Head of caudate nucleus (tissue), 42 donors: Measurements from ENCODE around the gene TBC1D8.
A peak's percentile ranks its signal among the peaks of the same experiment; 100 is the strongest.

Source experiments
- DNase-seq, 42 donors: peaks; one replicate each; pipeline versions ENCODE4 v3.0.0 to v3.0.0-alpha.2; 2020 to 2021; ENCODE audit warnings: mixed read lengths in 7 of 42
- intact Hi-C: fragments of 100-400 bp; cut with DNase I; formaldehyde crosslinking; loops from one replicate; pipeline ENCODE4 v1.15.0; 2022

TBC1D8 gene

DNA sequence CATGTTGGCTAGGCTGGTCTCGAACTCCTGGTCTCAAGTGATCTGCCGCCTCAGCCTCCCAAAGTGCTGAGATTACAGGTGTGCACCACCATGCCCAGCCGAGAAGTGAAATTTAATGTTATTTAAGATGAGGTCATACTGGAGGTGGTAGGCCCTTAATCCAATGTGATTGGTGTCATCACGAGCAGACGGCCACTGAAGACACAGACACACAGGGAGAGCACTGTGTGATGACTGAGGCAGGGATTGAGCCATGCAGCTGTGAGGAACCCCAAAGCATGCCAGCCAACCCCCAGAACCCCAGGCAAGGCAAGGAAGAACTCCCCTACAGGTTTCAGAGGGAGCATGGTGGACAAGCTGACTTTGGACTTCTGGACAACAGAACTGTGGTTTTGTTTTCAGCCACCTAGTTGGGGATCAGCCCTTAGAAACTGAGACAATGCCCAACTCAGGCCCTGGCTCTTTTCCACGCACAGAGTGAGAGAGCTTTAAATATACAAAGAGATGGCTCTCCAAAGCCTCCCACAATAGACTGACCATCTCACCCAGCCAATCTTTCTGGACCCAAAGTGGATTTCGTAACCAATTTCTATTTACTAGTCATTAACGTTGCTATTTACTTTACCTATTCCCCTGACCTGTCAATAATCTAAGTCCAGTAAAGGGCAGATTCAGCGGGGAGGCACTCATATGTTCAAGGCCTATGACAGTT is 34.2 kb downstream of the TBC1D8 start:
- peak in 1 of 42 donors; percentile 68 for DNase-seq
- intact Hi-C loops, result no loop called here

DNA sequence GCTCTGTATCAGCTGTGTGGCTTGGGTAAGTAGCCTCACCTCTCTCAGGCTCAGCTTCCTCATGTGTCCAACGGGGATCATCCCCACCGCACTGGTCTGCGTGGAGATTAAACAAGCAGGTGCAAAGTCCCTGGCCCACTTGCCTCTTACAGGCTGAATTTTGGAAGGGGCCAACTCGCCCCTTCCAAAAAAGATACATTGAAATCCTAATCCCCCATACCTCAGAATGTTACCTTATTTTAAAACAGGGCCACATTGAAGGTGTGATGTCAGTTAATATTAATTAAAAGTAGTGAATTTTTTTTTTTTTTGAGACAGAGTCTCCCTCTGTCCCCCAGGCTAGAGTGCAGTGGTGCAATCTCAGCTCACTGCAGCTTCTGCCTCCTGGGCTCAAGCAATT is 34.8 kb downstream of the TBC1D8 start:
- intact Hi-C loops, result no loop called here
- DNase-seq, result no peak

DNA sequence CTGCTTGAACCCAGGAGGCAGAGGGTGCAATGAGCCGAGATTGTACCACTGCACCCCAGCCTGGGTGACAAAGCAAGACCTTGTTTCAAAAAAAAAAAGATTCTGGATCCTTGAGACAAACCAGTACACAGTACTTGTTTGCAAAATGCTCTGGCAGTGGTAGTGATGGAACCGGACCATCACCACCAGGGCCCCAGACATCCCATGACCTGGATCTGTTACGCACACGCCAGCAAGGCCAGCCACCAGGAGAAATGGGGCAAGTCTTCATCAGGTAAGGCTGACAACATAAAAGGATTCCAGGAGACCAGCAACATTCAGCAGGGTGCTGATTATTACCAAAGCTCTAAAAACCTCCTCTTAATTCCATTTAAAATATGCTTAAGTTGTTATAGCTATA is 35.5 kb downstream of the TBC1D8 start:
- no peak for DNase-seq
- intact Hi-C loops, result no loop called here

DNA sequence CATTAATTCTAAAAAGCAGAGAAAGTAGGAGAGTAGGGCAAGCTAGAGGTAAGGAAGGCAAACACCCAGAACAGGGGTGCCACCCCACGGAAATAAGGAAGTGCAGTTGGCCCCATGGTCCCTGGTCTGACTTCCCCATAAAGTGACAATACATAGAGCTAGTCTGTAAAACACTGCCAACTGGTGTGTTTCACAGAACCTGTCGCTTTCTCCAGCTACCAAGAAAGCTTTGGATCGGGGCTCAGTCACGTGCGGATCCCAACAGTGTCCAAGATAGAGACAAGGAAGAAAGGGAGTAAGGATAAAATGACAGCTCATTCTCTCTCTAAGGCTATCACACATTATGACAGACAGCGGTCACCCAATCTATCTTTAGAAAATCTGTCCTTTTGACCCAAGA is 36.4 kb downstream of the TBC1D8 start:
- intact Hi-C loops, result no loop called here
- peak in 6 of 42 donors; percentile 25 to 39 (median 28) for DNase-seq

GRCh38 chr2:101114268-101114783 is 36.9 kb downstream of the TBC1D8 start:
- DNase-seq, result no peak
- intact Hi-C loops, result no loop called here

GRCh38 chr2:101113441-101114267 is 37.5 kb downstream of the TBC1D8 start:
- intact Hi-C loops, result no loop called here
- DNase-seq, result no peak

- no peak for DNase-seq
Observed at GRCh38 chr2:101112772-101113157, 38.4 kb downstream of the TBC1D8 start.

GRCh38 chr2:101111917-101112771 is 39.0 kb downstream of the TBC1D8 start:
- peak in 8 of 42 donors; percentile 15 to 84 (median 34) for DNase-seq

More at GRCh38 chr2:101112772-101113157, 38.4 kb downstream of the TBC1D8 start:
- intact Hi-C loops, result no loop called here

GRCh38 chr2:101111262-101111838 is 39.8 kb downstream of the TBC1D8 start:
- DNase-seq, result no peak
- intact Hi-C loops, result no loop called here

More at GRCh38 chr2:101111917-101112771, 39.0 kb downstream of the TBC1D8 start:
- intact Hi-C loops, result no loop called here

- intact Hi-C loops, result no loop called here
- peak in 20 of 42 donors; percentile 8 to 63 (median 32) for DNase-seq
Observed at GRCh38 chr2:101109451-101110118, 41.6 kb downstream of the TBC1D8 start.

DNA sequence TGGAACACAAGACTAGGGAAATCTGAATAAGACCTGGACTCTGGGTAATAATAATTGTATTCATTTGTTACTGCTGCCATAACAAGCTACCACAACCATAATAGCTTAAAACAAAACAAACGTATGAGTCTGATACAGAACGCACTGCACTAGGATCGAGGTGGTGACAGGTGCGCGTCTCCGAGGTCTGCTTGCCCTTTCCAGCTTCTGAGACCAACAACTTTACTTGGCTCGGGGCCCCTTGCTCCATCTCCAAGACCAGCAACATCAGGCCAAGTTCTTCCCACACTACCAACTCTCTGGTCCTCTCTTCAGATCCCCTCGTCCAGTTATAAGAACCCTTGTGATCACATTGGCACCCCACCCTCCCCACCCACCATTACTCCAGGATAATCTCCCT is 42.8 kb downstream of the TBC1D8 start:
- intact Hi-C loops, result no loop called here
- no peak for DNase-seq

DNA sequence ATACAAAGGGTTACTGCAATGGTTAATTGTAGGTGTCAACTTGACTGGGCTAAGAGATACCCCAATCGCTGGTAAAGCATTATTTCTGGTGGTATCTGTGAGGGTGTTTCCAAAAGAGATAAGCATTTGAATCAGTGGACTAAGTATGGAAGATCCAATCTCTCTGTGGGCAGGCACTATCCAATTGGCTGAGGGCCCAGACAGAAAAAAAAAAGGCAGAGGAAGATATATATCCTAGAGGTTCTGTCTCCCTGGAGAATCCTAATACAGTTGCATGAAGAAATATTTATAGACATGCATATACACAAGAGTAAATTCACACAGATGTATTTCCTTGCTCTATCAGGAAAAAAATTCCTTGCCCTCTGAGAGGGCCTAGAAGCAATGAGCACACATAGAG is 43.9 kb downstream of the TBC1D8 start:
- no peak for DNase-seq
- intact Hi-C loops, result no loop called here

GRCh38 chr2:101106453-101107181 is 44.6 kb downstream of the TBC1D8 start:
- intact Hi-C loops, result no loop called here
- DNase-seq, result no peak

DNA sequence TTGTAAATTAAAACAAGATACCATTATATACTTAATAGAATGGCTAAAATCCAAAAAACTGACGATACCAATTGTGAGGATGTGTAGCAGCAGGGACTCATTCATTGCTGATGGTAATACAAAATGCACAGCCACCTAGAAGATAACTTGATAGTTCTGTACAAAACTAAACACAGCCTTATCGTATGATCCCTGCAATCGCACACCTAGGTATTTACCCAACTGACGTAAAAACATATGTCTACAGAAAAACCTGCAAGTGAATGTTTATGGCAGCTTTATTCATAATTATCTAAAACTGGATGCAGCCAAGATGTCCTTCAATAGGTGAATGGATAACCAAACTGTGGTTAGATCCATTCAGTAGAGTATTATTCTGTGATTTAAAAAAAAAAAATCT is 45.5 kb downstream of the TBC1D8 start:
- no peak for DNase-seq
- intact Hi-C loops, result no loop called here

GRCh38 chr2:101097638-101098037 is 53.5 kb downstream of the TBC1D8 start:
- DNase-seq, result no peak
- intact Hi-C loops, result no loop called here

DNA sequence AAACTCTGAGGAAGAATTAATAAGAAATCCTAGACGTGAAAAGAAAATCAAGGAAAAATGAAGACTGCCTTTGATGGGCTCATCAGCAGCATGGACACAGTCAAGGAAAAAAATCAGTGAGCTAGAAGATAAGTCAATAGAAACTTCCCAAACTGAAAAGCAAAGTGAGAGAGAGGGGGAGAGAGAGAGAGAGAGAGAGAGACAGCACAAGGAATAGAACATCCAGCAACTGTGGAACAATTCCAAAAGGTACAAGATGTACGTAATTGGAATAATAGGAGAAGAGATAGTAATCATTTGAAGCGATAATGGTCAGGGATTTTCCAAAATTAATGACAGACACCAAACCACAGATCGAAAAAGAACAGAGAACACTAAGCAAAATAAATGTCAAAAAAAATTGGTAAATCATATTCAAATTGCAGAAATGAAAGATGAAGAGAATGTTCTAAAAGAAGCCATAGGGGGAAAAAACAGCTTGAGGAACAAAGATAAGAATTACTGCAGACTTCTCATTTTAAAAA is 54.5 kb downstream of the TBC1D8 start:
- intact Hi-C loops, result no loop called here
- no peak for DNase-seq

- DNase-seq, result no peak
- intact Hi-C loops, result no loop called here
Observed at GRCh38 chr2:101094351-101094750, 56.8 kb downstream of the TBC1D8 start.
